Right kidney (tissue), 1 donor: ENCODE data around the gene CYB561D2.

Source experiments
- DNase-seq: peaks from one replicate; pipeline ENCODE4 v3.0.0-alpha.2; 2016

CYB561D2 gene

GRCh38 chr3:50390508-50391224, 40.0 kb downstream of the CYB561D2 start:
- no peak for DNase-seq

- DNase-seq: no peak
Observed at GRCh38 chr3:50392101-50392715, 41.5 kb downstream of the CYB561D2 start.

- no peak for DNase-seq
Observed at GRCh38 chr3:50393061-50393460, 42.4 kb downstream of the CYB561D2 start.

GRCh38 chr3:50395070-50395860, 44.6 kb downstream of the CYB561D2 start:
- no peak for DNase-seq

GRCh38 chr3:50396502-50396901, 45.8 kb downstream of the CYB561D2 start:
- DNase-seq: no peak

- no peak for DNase-seq
Observed at GRCh38 chr3:50401978-50402595, 51.4 kb downstream of the CYB561D2 start.
